Adrenal gland (tissue), 5 donors: ENCODE measurements around the gene ADCY5.

Experiments used
- POLR2A ChIP-seq, 2 donors: fragments of 450-650 bp; IDR thresholded peaks; one replicate each; pipeline ENCODE4 v1.6.1; 2017; ENCODE audit warnings: antibody characterized with exemption in 2 of 2, mild to moderate bottlenecking in 2 of 2, moderate library complexity in 1 of 2
- TF ChIP-seq, protein P1 (sequence below), 6 experiments: fragments of 450-650 bp in 4 of 6; fragments of 200-600 bp in 2 of 6; sonication (generic) in 1 of 6; IDR thresholded peaks; 1 replicate in 5 of 6; 2 replicates in 1 of 6; pipeline versions ENCODE4 v1.5.1 to v1.8.0; 2016 to 2021; ENCODE audit warnings: antibody characterized with exemption in 6 of 6, mild to moderate bottlenecking in 2 of 6, moderate library complexity in 1 of 6
- donor health status: DM: no; HTN: no; CAD: no.

DNA sequence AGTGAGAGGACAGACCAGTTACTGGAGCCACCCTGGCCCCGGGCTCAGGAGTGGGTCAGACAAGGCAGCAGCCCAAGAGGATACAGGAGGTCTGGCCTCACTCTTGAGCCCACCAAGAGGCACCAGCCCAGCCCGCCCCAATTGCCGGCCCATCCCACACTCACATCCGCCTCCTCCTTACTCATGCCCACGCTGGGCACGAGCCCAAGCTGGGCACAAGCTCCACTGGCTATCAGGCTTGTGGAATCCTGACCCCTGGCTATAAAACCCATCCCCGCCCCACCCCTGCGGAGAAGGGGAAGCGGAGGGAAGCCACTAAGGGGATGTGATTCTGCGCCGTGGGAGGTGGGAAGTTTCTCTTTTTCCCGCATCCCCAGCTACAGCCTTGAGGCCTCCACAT lies 25.9 kb downstream of the ADCY5 start:
- TF ChIP-seq, protein P1, sequence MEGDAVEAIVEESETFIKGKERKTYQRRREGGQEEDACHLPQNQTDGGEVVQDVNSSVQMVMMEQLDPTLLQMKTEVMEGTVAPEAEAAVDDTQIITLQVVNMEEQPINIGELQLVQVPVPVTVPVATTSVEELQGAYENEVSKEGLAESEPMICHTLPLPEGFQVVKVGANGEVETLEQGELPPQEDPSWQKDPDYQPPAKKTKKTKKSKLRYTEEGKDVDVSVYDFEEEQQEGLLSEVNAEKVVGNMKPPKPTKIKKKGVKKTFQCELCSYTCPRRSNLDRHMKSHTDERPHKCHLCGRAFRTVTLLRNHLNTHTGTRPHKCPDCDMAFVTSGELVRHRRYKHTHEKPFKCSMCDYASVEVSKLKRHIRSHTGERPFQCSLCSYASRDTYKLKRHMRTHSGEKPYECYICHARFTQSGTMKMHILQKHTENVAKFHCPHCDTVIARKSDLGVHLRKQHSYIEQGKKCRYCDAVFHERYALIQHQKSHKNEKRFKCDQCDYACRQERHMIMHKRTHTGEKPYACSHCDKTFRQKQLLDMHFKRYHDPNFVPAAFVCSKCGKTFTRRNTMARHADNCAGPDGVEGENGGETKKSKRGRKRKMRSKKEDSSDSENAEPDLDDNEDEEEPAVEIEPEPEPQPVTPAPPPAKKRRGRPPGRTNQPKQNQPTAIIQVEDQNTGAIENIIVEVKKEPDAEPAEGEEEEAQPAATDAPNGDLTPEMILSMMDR (IDR thresholded peaks at IDR 0.05): no peak
- no peak for TF ChIP-seq POLR2A (IDR thresholded peaks at IDR 0.05)
